AG09319 (cell line): ENCODE data around the gene OR6K6.

Experiments
- DNase-seq: peaks from one replicate; pipeline ENCODE4 v3.0.0-alpha.2; 2010; ENCODE audit warnings: low read depth; ENCODE audit errors: extremely low read depth
- CTCF ChIP-seq: IDR thresholded peaks from 2 replicates; pipeline ENCODE4 v1.5.1; 2011; ENCODE audit warnings: low read depth, mild to moderate bottlenecking, inconsistent platforms, low read length, moderate library complexity

OR6K6 gene

GRCh38 chr1:158752155-158752712 is 2.3 kb upstream of the OR6K6 start:
- no peak for DNase-seq
- no peak for TF ChIP-seq CTCF

DNA sequence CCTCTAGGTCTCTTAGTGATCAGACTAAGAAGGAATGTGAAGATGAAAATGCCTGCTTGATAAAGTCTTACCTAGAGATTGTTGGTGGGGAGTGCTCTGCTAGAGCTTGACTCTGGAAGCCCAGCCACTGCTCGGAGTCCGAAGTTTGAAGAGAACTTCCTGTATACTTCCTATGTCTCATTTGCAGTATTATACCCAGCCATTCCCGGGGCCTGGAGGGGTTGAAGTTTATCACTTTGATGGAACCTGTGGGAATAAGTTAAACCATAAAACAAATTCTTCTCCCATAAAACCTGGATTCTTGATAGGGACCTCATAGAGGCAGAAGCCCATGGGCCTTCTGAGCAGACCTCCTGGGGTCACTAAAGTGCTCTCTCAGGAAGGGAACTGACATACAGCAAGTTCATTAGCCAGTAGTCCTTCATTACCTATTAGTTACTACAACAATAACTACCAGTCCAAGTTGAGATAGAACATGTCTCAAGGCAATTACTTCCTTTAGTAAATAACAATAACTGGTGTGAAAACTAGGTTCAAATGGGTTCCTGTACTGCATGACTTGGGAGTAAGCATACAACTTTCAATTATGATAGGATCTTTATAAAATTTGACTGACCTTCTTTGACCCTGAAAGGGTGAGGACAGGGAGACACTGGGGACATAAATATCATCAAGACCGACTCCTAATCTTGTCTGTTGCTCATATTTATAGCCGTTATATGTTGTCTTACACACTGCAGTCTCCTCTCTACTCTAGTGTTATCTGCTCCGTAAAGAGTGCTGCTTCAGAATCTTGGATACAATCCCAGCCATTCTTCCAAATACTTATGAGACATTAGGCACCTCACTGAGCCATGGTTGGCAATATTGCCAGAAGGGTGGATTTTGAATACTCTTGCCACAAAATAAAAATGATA is 17.7 kb downstream of the OR6K6 start, which contains the start of gene OR6N1:
Gene OR6N1, minus strand, starts transcription at position 246 of the 917 bp plus-strand sequence. CDS start 5,513 bp downstream, outside the sequence.
- no peak for DNase-seq
- TF ChIP-seq CTCF = no peak

- TF ChIP-seq CTCF = no peak
- DNase-seq = no peak
Measured at GRCh38 chr1:158781104-158781503, 26.6 kb downstream of the OR6K6 start, which contains the start of gene OR6N2. Gene OR6N2, minus strand, starts transcription at chr1:158781204. Its CDS starts 3,569 bp downstream, at chr1:158777635.

DNA sequence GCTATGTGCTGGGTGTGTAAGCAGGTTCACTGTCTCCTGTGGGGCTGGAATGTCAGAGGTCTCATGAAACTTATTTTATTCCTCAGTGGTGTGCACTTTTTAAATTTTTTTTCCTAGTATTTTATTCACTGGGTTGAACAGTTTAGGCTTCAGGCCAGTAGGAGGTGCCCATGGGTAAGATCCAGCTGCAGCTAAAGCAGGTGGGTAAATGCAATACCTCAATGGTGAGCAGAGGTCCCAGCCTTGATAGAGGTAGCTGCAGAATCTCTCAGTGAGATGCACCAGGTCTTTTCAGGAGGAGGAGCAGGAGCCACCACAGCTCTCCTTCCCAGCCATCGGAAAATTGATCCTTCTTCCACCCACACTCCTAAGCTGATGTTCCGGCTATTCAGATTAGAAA is 39.1 kb downstream of the OR6K6 start:
- TF ChIP-seq CTCF = no peak
- no peak for DNase-seq

DNA sequence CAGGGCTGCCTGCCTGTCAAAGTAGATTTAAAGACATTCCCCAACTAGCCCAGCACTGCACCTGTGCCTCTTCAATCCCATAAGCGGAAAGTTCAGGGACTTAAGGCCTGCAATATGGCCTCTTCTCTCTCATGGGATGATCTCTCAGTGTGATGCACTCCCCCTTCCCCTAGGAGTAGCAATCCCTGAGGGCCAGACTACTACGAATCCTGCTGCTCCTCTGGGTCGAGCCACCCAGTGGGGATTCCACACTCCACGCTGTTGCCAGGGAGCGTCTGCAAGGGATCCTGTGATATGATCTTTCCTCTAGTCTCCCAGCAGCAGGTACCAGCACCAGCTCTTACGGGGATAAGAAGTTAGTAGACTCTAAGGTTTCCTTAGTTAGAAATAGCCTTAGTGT is 39.7 kb downstream of the OR6K6 start:
- no peak for TF ChIP-seq CTCF

DNA sequence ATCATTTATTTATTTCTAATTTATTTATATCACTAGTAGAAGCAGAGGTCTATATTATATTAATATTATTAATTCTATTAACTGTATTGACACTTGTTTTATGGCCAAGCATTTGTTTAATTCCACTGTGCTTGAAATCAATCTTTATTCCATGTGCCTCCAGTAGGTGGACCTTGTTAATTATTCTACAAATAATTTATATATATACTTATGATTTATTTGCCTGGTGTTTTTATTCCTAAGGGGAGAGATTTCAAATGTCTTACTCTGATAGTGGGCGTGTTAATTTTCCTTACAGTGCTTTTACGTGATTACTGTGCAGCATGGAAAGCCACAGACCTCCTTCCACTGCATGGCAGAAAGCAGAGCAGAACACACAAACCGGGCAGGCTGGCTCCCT is 44.0 kb downstream of the OR6K6 start:
- TF ChIP-seq CTCF = no peak
- DNase-seq = no peak

More for the DNA sequence above, 39.7 kb downstream of the OR6K6 start:
- no peak for DNase-seq

- TF ChIP-seq CTCF = no peak
- no peak for DNase-seq
Measured at GRCh38 chr1:158799689-158800088, 45.2 kb downstream of the OR6K6 start.
